PC-9 (cell line): ENCODE data around the gene TGFBR3L. TPM values are rescaled to one million over a fixed set of nuclear protein-coding genes. Genes with fewer than 3 reads are reported as not detected.
A peak's percentile ranks its signal among the peaks of the same experiment; 100 is the strongest.

ENCODE experiments used
- BruUV-seq: library from RNA; stranded (reverse); fragments of 400-500 nt; replicated peaks from 2 replicates; lab custom pipeline; 2021; lab: Mats Ljungman, UMichigan
- CTCF ChIA-PET: fragments of 300-600 bp; sonication (Branson Sonifier 250); formaldehyde crosslinking; loops from one replicate; lab custom pipeline; 2022; ENCODE audit warnings: antibody characterized with exemption; lab: Charles Lee
- POLR2A ChIA-PET: fragments of 300-600 bp; sonication (Branson Sonifier 250); formaldehyde crosslinking; loops from one replicate; lab custom pipeline; 2022; ENCODE audit warnings: antibody characterized with exemption; ENCODE audit not compliant: unreplicated experiment; lab: Charles Lee
- DNase-seq, 2 experiments: peaks; one replicate each; pipeline versions ENCODE4 v3.0.0 to v3.0.0-alpha.2; 2015 to 2022; ENCODE audit warnings: mixed read lengths in 1 of 2
- H2AFZ ChIP-seq: fragments of 200-600 bp; sonication (generic); 2 replicates; pipeline ENCODE4 v1.8.1; 2017; ENCODE audit warnings: antibody characterized with exemption
- H3F3A ChIP-seq: fragments of 200-600 bp; sonication (generic); 2 replicates; pipeline ENCODE4 v1.8.1; 2017; ENCODE audit warnings: antibody characterized with exemption, mild to moderate bottlenecking, low read depth; ENCODE audit not compliant: insufficient read depth
- H3K27ac ChIP-seq: fragments of 200-600 bp; sonication (generic); 2 replicates; pipeline ENCODE4 v1.6.1; 2016; ENCODE audit warnings: mixed run types
- H3K27me3 ChIP-seq: fragments of 200-600 bp; sonication (generic); 2 replicates; pipeline ENCODE4 v1.6.1; 2016; ENCODE audit warnings: low read depth, mixed run types; ENCODE audit not compliant: insufficient read depth
- H3K36me3 ChIP-seq: fragments of 200-600 bp; sonication (generic); 2 replicates; pipeline ENCODE4 v1.6.1; 2016; ENCODE audit warnings: low read depth, mixed run types
- H3K4me1 ChIP-seq: fragments of 200-600 bp; sonication (generic); replicated peaks from 2 replicates; pipeline ENCODE4 v1.6.1; 2016; ENCODE audit warnings: mixed run types; ENCODE audit not compliant: insufficient read depth
- H3K4me2 ChIP-seq: fragments of 200-600 bp; sonication (generic); 2 replicates; pipeline ENCODE4 v1.6.1; 2017; ENCODE audit warnings: mixed run types
- H3K4me3 ChIP-seq: fragments of 200-600 bp; sonication (generic); 2 replicates; pipeline ENCODE4 v1.6.1; 2016; ENCODE audit warnings: mixed run types
- H3K79me2 ChIP-seq: fragments of 200-600 bp; sonication (generic); 2 replicates; pipeline ENCODE4 v1.6.1; 2017; ENCODE audit warnings: low read depth, mixed run types
- H3K9me2 ChIP-seq: fragments of 200-600 bp; sonication (generic); 2 replicates; pipeline ENCODE4 v1.8.1; 2017; ENCODE audit warnings: mild to moderate bottlenecking; ENCODE audit not compliant: insufficient read depth
- H3K9me3 ChIP-seq: fragments of 200-600 bp; sonication (generic); 2 replicates; pipeline ENCODE4 v1.8.1; 2016; ENCODE audit warnings: low read depth; ENCODE audit not compliant: insufficient read depth
- H4K20me1 ChIP-seq: fragments of 200-600 bp; sonication (generic); 2 replicates; pipeline ENCODE4 v1.8.1; 2017; ENCODE audit not compliant: insufficient read depth
- EZH2 ChIP-seq: fragments of 200-600 bp; sonication (generic); IDR thresholded peaks from 2 replicates; pipeline ENCODE4 v1.8.0; 2017; ENCODE audit warnings: antibody characterized with exemption, low read depth
- intact Hi-C: fragments of 100-400 bp; cut with micrococcal nuclease; formaldehyde crosslinking; loops from one replicate; pipeline ENCODE4 v1.10.0; 2022; ENCODE audit not compliant: unreplicated experiment
- total RNA-seq: library from RNA; stranded (reverse); gene quantifications from 2 replicates; pipeline ENCODE4 v1.2.3, GENCODE V29; 2021
- TF ChIP-seq, protein P1 (sequence below): fragments of 200-600 bp; sonication (generic); conservative IDR thresholded peaks from 2 replicates; pipeline ENCODE4 v1.6.1; 2017; ENCODE audit warnings: mixed run types, antibody characterized with exemption, mild to moderate bottlenecking, moderate library complexity

Gene TGFBR3L
- total RNA-seq, 1 experiment from 2014 or later: 2.3 TPM

DNA sequence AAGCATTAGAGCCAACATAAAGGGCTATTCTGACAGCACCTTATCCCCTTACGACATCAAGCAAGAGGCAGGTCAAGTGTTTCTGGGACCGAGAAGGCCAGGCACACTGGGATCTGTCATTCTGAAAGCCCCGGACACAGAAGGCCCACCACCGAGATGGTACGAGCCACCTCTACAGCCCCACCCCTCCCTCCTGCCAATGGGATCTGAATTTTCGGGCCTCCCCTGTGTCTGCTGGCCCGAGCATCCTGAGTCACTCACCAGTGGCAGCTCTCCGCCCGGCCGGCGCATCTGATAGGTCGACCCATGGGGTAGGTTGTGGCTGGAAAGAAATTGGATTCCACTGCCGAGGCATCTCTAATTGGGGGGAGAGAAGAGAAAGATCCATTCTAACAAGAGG is 26.2 kb downstream of the TGFBR3L start:
- CTCF ChIA-PET: no interaction called here
- Histone ChIP-seq H3F3A (peaks cover 17% of the 10 kb centered on the region; the same call in 1 of the 2 replicates), H4K20me1 (peaks cover 15% of the 10 kb centered on the region), H3K9me2 (no peaks in the 10 kb centered on the region), H3K27ac (no peak overlapping the region), H3K36me3 (peaks cover 37% of the 10 kb centered on the region), H3K9me3 (no peaks in the 10 kb centered on the region), H3K4me2 (no peak overlapping the region), H3K4me3 (no peak overlapping the region), H3K27me3 (no peaks in the 10 kb centered on the region), H3K4me1 (peaks cover 17% of the 10 kb centered on the region), H2AFZ (no peak overlapping the region), H3K79me2 (peaks cover 46% of the 10 kb centered on the region)
- intact Hi-C loops: loop anchor here (5.0 kb wide), 1 partner anchor 176 kb away; no protein-coding TSS in a partner anchor
- BruUV-seq: no TSS peak
- no peak for DNase-seq
- POLR2A ChIA-PET: no interaction called here
- TF ChIP-seq, protein P1, sequence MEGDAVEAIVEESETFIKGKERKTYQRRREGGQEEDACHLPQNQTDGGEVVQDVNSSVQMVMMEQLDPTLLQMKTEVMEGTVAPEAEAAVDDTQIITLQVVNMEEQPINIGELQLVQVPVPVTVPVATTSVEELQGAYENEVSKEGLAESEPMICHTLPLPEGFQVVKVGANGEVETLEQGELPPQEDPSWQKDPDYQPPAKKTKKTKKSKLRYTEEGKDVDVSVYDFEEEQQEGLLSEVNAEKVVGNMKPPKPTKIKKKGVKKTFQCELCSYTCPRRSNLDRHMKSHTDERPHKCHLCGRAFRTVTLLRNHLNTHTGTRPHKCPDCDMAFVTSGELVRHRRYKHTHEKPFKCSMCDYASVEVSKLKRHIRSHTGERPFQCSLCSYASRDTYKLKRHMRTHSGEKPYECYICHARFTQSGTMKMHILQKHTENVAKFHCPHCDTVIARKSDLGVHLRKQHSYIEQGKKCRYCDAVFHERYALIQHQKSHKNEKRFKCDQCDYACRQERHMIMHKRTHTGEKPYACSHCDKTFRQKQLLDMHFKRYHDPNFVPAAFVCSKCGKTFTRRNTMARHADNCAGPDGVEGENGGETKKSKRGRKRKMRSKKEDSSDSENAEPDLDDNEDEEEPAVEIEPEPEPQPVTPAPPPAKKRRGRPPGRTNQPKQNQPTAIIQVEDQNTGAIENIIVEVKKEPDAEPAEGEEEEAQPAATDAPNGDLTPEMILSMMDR: no peak
- TF ChIP-seq EZH2: no peak

DNA sequence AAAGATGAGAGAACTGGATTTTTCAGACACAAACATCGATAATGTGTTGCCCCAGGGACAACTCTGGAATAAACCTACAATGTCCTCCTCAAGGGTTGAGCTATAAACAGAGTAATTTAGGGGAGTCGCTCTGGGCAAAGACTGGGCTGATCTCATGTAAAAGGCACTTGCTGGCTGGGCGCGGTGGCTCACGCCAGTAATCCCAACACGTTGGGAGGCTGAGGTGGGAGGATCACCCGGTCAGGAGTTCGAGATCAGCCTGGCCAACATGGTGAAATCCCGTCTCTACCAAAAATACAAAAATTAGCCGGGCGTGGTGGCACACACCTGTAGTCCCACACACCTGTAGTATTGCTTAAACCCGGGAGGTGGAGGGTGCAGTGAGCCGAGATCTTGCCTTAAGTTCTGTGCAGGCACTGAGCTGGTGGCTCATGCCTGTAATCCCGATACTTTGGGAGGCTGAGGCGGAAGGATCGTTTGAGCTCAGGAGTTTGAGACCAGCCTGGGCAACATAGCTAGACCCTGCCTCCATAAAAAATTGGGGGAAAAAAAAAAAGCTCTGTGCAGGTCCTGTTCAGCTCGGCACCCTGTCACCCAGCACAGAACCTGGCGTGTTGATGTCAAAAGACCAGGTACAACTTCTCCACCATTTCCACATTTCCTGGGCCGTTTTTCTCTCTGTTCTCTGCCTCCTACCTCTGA is 27.4 kb downstream of the TGFBR3L start:
- TSS peak; percentile 43 for BruUV-seq
- CTCF ChIA-PET: interaction anchor here (2.9 kb wide), 1 partner anchor 13 kb away, joined by 25 read pairs; no protein-coding TSS in a partner anchor

DNA sequence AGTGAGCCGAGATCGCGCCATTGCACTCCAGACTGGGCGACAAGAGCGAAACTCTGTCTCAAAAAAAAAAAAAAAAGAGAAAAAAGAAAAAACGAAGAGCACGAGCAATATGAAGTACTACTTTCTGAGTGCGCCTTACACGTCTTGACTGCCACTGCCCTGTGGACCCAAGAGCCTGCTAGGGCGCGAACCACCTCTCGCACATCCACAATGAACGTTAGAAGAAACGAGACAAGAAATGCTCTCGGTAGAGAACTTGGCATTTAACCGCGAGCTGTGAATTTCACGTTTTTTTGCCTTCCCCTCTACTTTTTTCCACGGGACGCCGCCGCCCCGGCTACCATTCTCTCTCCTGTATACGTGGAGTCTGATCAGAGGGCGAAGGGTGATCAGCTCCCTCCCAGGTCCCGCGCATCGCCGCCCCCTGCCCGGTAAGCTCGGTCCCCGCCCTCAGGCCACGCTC is 28.4 kb downstream of the TGFBR3L start:
- TF ChIP-seq, protein P1: no peak
- TF ChIP-seq EZH2: no peak

More for the DNA sequence above, 27.4 kb downstream of the TGFBR3L start:
- H3F3A ChIP-seq: peaks cover 17% of the 10 kb centered on the region; the same call in 1 of the 2 replicates
- intact Hi-C loops: loop anchor here (5.0 kb wide), 1 partner anchor 175 kb away; no protein-coding TSS in a partner anchor
- H3K79me2 ChIP-seq: peaks cover 46% of the 10 kb centered on the region
- H3K27me3 ChIP-seq: no peaks in the 10 kb centered on the region
- POLR2A ChIA-PET: no interaction called here
- DNase-seq: no peak
- TF ChIP-seq, protein P1: no peak
- no peak for TF ChIP-seq EZH2
- H3K4me3 ChIP-seq: peak overlapping the region; percentile 87
- no peak overlapping the region for H2AFZ ChIP-seq
- peak overlapping the region; percentile 77 for H3K4me2 ChIP-seq
- H3K9me2 ChIP-seq: no peaks in the 10 kb centered on the region
- peaks cover 15% of the 10 kb centered on the region for H4K20me1 ChIP-seq
- no peaks in the 10 kb centered on the region for H3K9me3 ChIP-seq
- H3K36me3 ChIP-seq: peaks cover 27% of the 10 kb centered on the region
- H3K4me1 ChIP-seq: peaks cover 17% of the 10 kb centered on the region
- peak overlapping the region; percentile 91; the same call in 1 of the 2 replicates for H3K27ac ChIP-seq

More for the DNA sequence above, 28.4 kb downstream of the TGFBR3L start:
- intact Hi-C loops: loop anchor here (5.0 kb wide), 1 partner anchor 174 kb away; no protein-coding TSS in a partner anchor
- peak overlapping the region; percentile 77 for H3K4me2 ChIP-seq
- H3K36me3 ChIP-seq: peaks cover 20% of the 10 kb centered on the region
- H3K79me2 ChIP-seq: peaks cover 41% of the 10 kb centered on the region
- no peaks in the 10 kb centered on the region for H3K9me2 ChIP-seq
- peak overlapping the region; percentile 76 for H2AFZ ChIP-seq
- H3K9me3 ChIP-seq: no peaks in the 10 kb centered on the region
- ChIA-PET CTCF (interaction anchor here (0.5 to 2.9 kb wide), 9 partner anchors 14 to 1807 kb away, joined by 3 to 25 read pairs (median 3); partner anchors contain the start of gene ACSBG2), POLR2A (interaction anchor here (1.0 kb wide), 1 partner anchor 14 kb away, joined by 7 read pairs; no protein-coding TSS in a partner anchor)
- H3F3A ChIP-seq: peaks cover 15% of the 10 kb centered on the region; the same call in 1 of the 2 replicates
- peaks cover 17% of the 10 kb centered on the region for H3K4me1 ChIP-seq
- H3K4me3 ChIP-seq: peak overlapping the region; percentile 87
- DNase-seq: no peak
- peaks cover 10% of the 10 kb centered on the region for H4K20me1 ChIP-seq
- no TSS peak for BruUV-seq
- H3K27ac ChIP-seq: peak overlapping the region; percentile 91
- H3K27me3 ChIP-seq: no peaks in the 10 kb centered on the region
